Activated CD8-positive, alpha-beta T cell treated with anti-CD3 and anti-CD28 coated beads for 36 hours (primary cell): ENCODE measurements around the gene LCA5L. TPM values are rescaled to one million over a fixed set of nuclear protein-coding genes. Genes with fewer than 3 reads are reported as not detected.
"Not testable (repeated sequence)": the region's sequence is repeated elsewhere in the genome, so short reads cannot be mapped to it uniquely, and the experiment has no call there.

Experiments
- ATAC-seq: fragments of 200-7000 bp; cut with Tn5 transposase; one replicate; pipeline ENCODE4 v1.10.0; 2021; ENCODE audit warnings: mild to moderate bottlenecking, moderate library complexity
- CTCF ChIA-PET: fragments of 350-600 bp; sonication (Branson Sonifier 250); formaldehyde crosslinking; loops from one replicate; lab custom pipeline; 2021; ENCODE audit warnings: antibody characterized with exemption; lab: Charles Lee
- POLR2A ChIA-PET: fragments of 350-600 bp; sonication (Branson Sonifier 250); formaldehyde crosslinking; loops from one replicate; lab custom pipeline; 2021; ENCODE audit warnings: antibody characterized with exemption; lab: Charles Lee
- DNase-seq: peaks from one replicate; pipeline ENCODE4 v3.0.0-alpha.2; 2020
- H3K27ac Mint-ChIP-seq: one replicate; pipeline ENCODE4 v1.8.0; 2021; ENCODE audit warnings: mild to moderate bottlenecking, mixed read lengths
- H3K27me3 Mint-ChIP-seq: one replicate; pipeline ENCODE4 v1.8.0; 2021; ENCODE audit warnings: mixed read lengths
- H3K36me3 Mint-ChIP-seq: one replicate; pipeline ENCODE4 v1.8.0; 2021; ENCODE audit warnings: low read depth, mixed read lengths
- H3K4me1 Mint-ChIP-seq: one replicate; pipeline ENCODE4 v1.8.0; 2021; ENCODE audit warnings: low read depth, mixed read lengths
- H3K4me3 Mint-ChIP-seq: one replicate; pipeline ENCODE4 v1.8.0; 2021; ENCODE audit warnings: mild to moderate bottlenecking, moderate library complexity, mixed read lengths
- H3K9me3 Mint-ChIP-seq: one replicate; pipeline ENCODE4 v1.8.0; 2021; ENCODE audit warnings: mixed read lengths
- CTCF ChIP-seq: fragments of 200-600 bp; IDR thresholded peaks from one replicate; pipeline ENCODE4 v1.8.0; 2022; ENCODE audit warnings: antibody characterized with exemption, mild to moderate bottlenecking
- intact Hi-C: fragments of 100-400 bp; cut with micrococcal nuclease; formaldehyde crosslinking; loops from one replicate; pipeline ENCODE4 v1.10.0; 2022
- total RNA-seq, 2 experiments: library from RNA; stranded (reverse); gene quantifications; one replicate each; pipeline ENCODE4 v1.2.3, GENCODE V29; 2021

Gene LCA5L
- total RNA-seq, 2 experiments from 2014 or later, result 0.36 TPM; not detected in 1

- no peaks in the 10 kb centered on the region for H3K9me3 Mint-ChIP-seq
- no peak overlapping the region for H3K4me3 Mint-ChIP-seq
- H3K36me3 Mint-ChIP-seq, result no peaks in the 10 kb centered on the region
- intact Hi-C loops, result no loop called here
- TF ChIP-seq CTCF, result no peak
- no peaks in the 10 kb centered on the region for H3K27me3 Mint-ChIP-seq
- ChIA-PET POLR2A (no interaction called here), CTCF (interaction anchor here (1.2 kb wide), 1 partner anchor 18 kb away, joined by 3 read pairs; no protein-coding TSS in a partner anchor)
- DNase-seq, result no peak
- no peak for ATAC-seq
- H3K4me1 Mint-ChIP-seq, result no peaks in the 10 kb centered on the region
- no peak overlapping the region for H3K27ac Mint-ChIP-seq
These were observed 22.9 kb downstream of the LCA5L start for GRCh38 chr21:39422527-39423241.

DNA sequence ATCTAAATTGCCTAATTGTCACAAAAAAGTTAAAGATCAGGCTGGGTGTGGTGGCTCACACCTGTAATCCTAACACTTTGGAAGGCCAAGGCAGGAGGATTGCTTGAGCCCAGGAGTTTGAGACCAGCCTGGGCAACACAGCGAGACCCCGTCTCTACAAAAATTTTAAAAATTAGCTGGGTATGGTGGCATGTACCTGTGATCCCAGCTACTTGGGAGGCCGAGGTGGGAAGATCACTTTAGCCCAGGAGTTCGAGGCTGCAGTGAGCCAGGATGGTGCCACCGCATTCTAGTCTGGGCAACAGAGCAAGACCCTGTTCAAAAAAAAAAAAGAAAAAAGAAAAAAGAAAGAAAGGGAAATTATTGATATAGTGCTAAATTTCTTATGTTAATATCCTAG, 26.4 kb downstream of the LCA5L start:
- POLR2A ChIA-PET, ATAC-seq, H3K4me1 Mint-ChIP-seq, H3K27ac Mint-ChIP-seq, H3K36me3 Mint-ChIP-seq, H3K27me3 Mint-ChIP-seq, H3K4me3 Mint-ChIP-seq, DNase-seq, intact Hi-C loops, H3K9me3 Mint-ChIP-seq, CTCF ChIA-PET: not testable (repeated sequence)

DNA sequence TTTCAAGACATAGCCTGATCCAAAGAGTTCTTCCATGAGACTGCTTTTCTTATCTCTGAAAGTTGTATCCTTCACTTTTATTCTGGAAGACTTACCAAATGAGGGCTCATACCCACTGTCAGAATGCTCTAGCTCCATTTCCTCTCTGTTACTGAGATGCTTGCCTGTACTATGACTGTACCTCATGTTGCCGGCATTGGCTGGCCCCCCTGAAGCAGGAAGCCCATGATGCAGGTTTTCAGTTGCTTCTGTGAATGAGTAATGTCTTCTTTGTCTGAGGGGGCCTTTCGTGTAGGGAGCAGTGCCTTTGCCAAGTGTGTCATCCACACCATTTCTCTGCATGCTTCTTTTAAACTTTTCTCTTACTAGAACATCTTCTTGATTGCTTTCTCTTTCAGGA, 39.5 kb downstream of the LCA5L start:
- intact Hi-C loops, result no loop called here
- DNase-seq (no peak), ATAC-seq (peak; percentile 27)
- H3K27me3 Mint-ChIP-seq, result no peaks in the 10 kb centered on the region
- H3K4me3 Mint-ChIP-seq, result no peak overlapping the region
- H3K9me3 Mint-ChIP-seq, result peaks cover 8% of the 10 kb centered on the region
- peaks cover 19% of the 10 kb centered on the region for H3K36me3 Mint-ChIP-seq
- ChIA-PET CTCF (no interaction called here), POLR2A (no interaction called here)
- no peaks in the 10 kb centered on the region for H3K4me1 Mint-ChIP-seq
- no peak overlapping the region for H3K27ac Mint-ChIP-seq
- TF ChIP-seq CTCF, result no peak

DNA sequence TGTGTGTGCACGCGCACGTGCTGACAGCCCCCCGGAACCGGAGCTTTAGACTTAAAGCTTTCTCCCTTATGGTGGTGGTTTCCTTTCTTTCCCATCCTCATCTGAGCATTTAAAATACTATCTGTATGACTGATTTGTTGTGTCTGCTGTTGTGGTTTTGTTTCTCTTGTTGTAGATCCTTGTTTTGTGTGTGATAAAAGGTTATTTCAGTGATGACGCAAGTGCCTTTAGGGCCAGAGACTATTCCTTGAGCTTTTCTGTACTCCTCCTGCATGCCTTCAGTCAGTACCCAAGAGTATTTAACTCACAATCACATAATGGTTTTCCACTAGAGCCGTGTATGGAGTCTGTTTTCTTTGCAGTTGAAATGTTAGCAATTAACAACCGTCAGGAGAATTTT, 45.4 kb downstream of the LCA5L start:
- POLR2A ChIA-PET, result interaction anchor here (1.1 kb wide), 1 partner anchor 19 kb away, joined by 3 read pairs; no protein-coding TSS in a partner anchor
- Mint-ChIP-seq H3K27me3 (no peaks in the 10 kb centered on the region), H3K4me3 (no peak overlapping the region), H3K36me3 (peaks cover 8% of the 10 kb centered on the region), H3K4me1 (no peaks in the 10 kb centered on the region), H3K9me3 (no peaks in the 10 kb centered on the region), H3K27ac (no peak overlapping the region)
- CTCF ChIA-PET, result interaction anchor here (1.1 to 1.7 kb wide), 2 partner anchors 12 to 41 kb away, joined by 4 to 5 read pairs; no protein-coding TSS in a partner anchor
- DNase-seq (no peak), ATAC-seq (no peak)
- TF ChIP-seq CTCF, result no peak
- intact Hi-C loops, result no loop called here

GRCh38 chr21:39397646-39398385, 47.8 kb downstream of the LCA5L start:
- H3K27ac Mint-ChIP-seq, result no peak overlapping the region
- TF ChIP-seq CTCF, result no peak
- peaks cover 20% of the 10 kb centered on the region for H3K36me3 Mint-ChIP-seq
- ATAC-seq (no peak), DNase-seq (no peak)
- POLR2A ChIA-PET, result no interaction called here
- H3K9me3 Mint-ChIP-seq, result no peaks in the 10 kb centered on the region
- no peaks in the 10 kb centered on the region for H3K27me3 Mint-ChIP-seq
- intact Hi-C loops, result no loop called here
- no peaks in the 10 kb centered on the region for H3K4me1 Mint-ChIP-seq
- no peak overlapping the region for H3K4me3 Mint-ChIP-seq
- CTCF ChIA-PET, result interaction anchor here (1.8 kb wide), 1 partner anchor 10 kb away, joined by 7 read pairs; no protein-coding TSS in a partner anchor
